Spleen (tissue), 11 donors: ENCODE measurements around the gene SH3RF1. TPM values are rescaled to one million over a fixed set of nuclear protein-coding genes. Genes with fewer than 3 reads are reported as not detected.

ENCODE experiments used
- DNase-seq: peaks from one replicate; pipeline ENCODE4 v3.0.0-alpha.2; 2020
- H3K27ac ChIP-seq, 8 donors: fragments of 200-600 bp; sonication (generic) in 7 of 8; 1 replicate in 4 of 8; 2 replicates in 4 of 8; pipeline versions ENCODE4 v1.5.0 to v1.8.0; 2016 to 2021; ENCODE audit warnings: inconsistent platforms in 4 of 8, mild to moderate bottlenecking in 4 of 8, moderate library complexity in 1 of 8
- H3K27me3 ChIP-seq, 7 donors: fragments of 200-600 bp; sonication (generic) in 6 of 7; replicated peaks in 1 of 7; 1 replicate in 4 of 7; 2 replicates in 3 of 7; pipeline versions ENCODE4 v1.5.0 to v1.8.0; 2016 to 2021; ENCODE audit warnings: inconsistent platforms in 3 of 7, mild to moderate bottlenecking in 1 of 7
- H3K36me3 ChIP-seq, 6 donors: fragments of 200-600 bp; sonication (generic) in 5 of 6; 1 replicate in 4 of 6; 2 replicates in 2 of 6; pipeline versions ENCODE4 v1.5.0 to v1.8.0; 2016 to 2021; ENCODE audit warnings: inconsistent platforms in 2 of 6
- H3K4me1 ChIP-seq, 6 donors: fragments of 200-600 bp; sonication (generic) in 5 of 6; 1 replicate in 3 of 6; 2 replicates in 3 of 6; pipeline versions ENCODE4 v1.5.0 to v1.8.0; 2016 to 2021; ENCODE audit warnings: inconsistent platforms in 3 of 6
- H3K4me3 ChIP-seq, 8 donors: fragments of 200-600 bp; sonication (generic) in 7 of 8; 1 replicate in 4 of 8; 2 replicates in 4 of 8; pipeline versions ENCODE4 v1.5.0 to v1.8.0; 2016 to 2021; ENCODE audit warnings: inconsistent platforms in 4 of 8, mild to moderate bottlenecking in 4 of 8, moderate library complexity in 2 of 8
- H3K9me3 ChIP-seq, 8 donors: fragments of 200-600 bp; sonication (generic) in 7 of 8; 1 replicate in 4 of 8; 2 replicates in 4 of 8; pipeline versions ENCODE4 v1.5.0 to v1.8.0; 2016 to 2021; ENCODE audit warnings: inconsistent platforms in 4 of 8
- POLR2A ChIP-seq, 3 donors: fragments of 450-650 bp; IDR thresholded peaks; one replicate each; pipeline ENCODE4 v1.5.1; 2017; ENCODE audit warnings: antibody characterized with exemption in 3 of 3, mild to moderate bottlenecking in 1 of 3
- POLR2AphosphoS5 ChIP-seq, 3 donors: sonication (generic); formaldehyde crosslinking; IDR thresholded peaks; one replicate each; pipeline ENCODE4 v1.5.1; 2017; ENCODE audit warnings: antibody characterized with exemption in 3 of 3
- WGBS, 5 donors: extraction: QIAGEN DNeasy Blood & Tissue Kit in 3 of 5; methylation state at CpG; one replicate each; pipeline versions ENCODE4 v1.1.5 to v1.1.7; 2013 to 2018; 5-methylcytosine and 5-hydroxymethylcytosine counted together
- intact Hi-C: fragments of 100-400 bp; cut with DNase I; formaldehyde crosslinking; loops from one replicate; pipeline ENCODE4 v1.15.0; 2023; ENCODE audit warnings: low total_unique reads
- polyA plus RNA-seq, 3 donors: library from polyadenylated mRNA; stranded (reverse); fragments of 200-250 nt; gene quantifications; one replicate each; pipeline ENCODE4 v1.2.1, GENCODE V29; 2013
- total RNA-seq, 7 donors: library from RNA; depleted of rRNA in 3 of 7; stranded (reverse); fragments of >200 nt in 3 of 7; fragmentation: NEBNext Ultra II Directional in 4 of 7; extraction: Animal tissue kit (Norgen Biotek cat#: 25700) in 4 of 7; gene quantifications; one replicate each; pipeline versions ENCODE4 v1.1.0 to v1.2.1, GENCODE V29; 2016 to 2021
- TF ChIP-seq, protein P1 (sequence below), 11 experiments: fragments of 200-600 bp in 7 of 11; fragments of 450-650 bp in 4 of 11; sonication (generic) in 4 of 11; IDR thresholded peaks in 8 of 11; conservative IDR thresholded peaks in 3 of 11; 1 replicate in 7 of 11; 2 replicates in 4 of 11; pipeline versions ENCODE4 v1.4.0 to v1.8.0; 2016 to 2021; ENCODE audit warnings: antibody characterized with exemption in 11 of 11, inconsistent platforms in 4 of 11, mild to moderate bottlenecking in 1 of 11
- donor health status: healthy with polysubstance abuse.
- donor health status: DM: no; HTN: no; CAD: no; lungs with moderate emphysema.
- donor health status: DM: no; HTN: no; CAD: no.
- donor health status: Bipolar disorder and iron deficiency.
- donor health status: healthy.
- donor health status: DM: no; HTN: no; CAD: no.
- donor health status: DM: yes; HTN: yes; CAD: no.

The SH3RF1 gene
- total and polyA plus RNA-seq, 10 donors, result 1.1 to 18.6 (median 10.0) TPM

DNA sequence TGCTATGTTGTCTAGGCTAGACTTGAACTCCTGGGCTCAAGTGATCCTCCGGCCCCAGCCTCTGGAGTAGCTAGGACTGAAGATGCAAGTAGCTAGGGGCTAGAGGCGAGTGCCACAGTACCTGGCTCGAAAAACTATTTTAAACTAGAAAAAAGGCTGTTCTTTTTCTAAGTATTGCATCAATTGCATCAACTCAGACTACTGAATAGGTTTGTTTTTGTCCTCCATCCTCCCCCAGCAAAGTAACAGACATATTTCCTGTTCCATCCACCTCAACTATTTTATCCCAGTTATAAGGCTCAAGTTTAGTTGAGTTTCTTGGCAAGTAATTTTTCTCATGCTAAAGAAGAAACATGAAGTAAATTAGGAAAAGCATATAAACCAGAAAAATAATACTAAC lies 4.1 kb downstream of the SH3RF1 start:
- WGBS, 5 donors, result 93 to 97% (median 95%) methylated on average over 3 of the region's 3 CpGs
- Histone ChIP-seq H3K36me3 (peaks cover 0 to 5% (median 0%) of the 10 kb centered on the region in 6 donors), H3K4me1 (peaks cover 3 to 48% (median 28%) of the 10 kb centered on the region in 6 donors), H3K4me3 (no peak overlapping the region), H3K27me3 (peaks cover 0 to 33% (median 0%) of the 10 kb centered on the region in 7 donors), H3K9me3 (no peaks in the 10 kb centered on the region), H3K27ac (no peak overlapping the region)
- intact Hi-C loops, result no loop called here
- DNase-seq, result no peak
- TF ChIP-seq, protein P1, sequence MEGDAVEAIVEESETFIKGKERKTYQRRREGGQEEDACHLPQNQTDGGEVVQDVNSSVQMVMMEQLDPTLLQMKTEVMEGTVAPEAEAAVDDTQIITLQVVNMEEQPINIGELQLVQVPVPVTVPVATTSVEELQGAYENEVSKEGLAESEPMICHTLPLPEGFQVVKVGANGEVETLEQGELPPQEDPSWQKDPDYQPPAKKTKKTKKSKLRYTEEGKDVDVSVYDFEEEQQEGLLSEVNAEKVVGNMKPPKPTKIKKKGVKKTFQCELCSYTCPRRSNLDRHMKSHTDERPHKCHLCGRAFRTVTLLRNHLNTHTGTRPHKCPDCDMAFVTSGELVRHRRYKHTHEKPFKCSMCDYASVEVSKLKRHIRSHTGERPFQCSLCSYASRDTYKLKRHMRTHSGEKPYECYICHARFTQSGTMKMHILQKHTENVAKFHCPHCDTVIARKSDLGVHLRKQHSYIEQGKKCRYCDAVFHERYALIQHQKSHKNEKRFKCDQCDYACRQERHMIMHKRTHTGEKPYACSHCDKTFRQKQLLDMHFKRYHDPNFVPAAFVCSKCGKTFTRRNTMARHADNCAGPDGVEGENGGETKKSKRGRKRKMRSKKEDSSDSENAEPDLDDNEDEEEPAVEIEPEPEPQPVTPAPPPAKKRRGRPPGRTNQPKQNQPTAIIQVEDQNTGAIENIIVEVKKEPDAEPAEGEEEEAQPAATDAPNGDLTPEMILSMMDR (IDR thresholded peaks at IDR 0.05 in 8 of 11, conservative IDR thresholded peaks at IDR 0.05 in 3 of 11), result no peak
- TF ChIP-seq POLR2A (IDR thresholded peaks at IDR 0.05) (no peak), POLR2AphosphoS5 (IDR thresholded peaks at IDR 0.05) (no peak)

DNA sequence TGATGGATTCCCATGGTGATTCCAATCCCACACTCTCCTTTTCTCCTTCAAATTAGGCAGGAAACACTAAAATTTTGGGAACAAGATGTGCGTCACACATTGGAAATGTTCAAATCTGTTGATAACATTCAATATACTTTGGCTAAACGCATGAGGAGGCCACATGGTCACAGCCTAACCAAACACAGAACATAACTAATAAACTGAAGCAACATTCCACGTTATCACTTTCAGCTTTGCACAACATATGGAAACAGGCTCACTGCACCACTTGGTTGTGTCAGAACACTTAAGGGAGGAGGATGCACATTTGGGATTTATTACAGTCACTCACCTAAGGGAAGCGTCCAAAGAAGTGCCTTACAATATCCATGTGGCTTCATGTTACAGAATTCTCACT lies 4.7 kb downstream of the SH3RF1 start:
- TF ChIP-seq, protein P1 (IDR thresholded peaks at IDR 0.05 in 8 of 11, conservative IDR thresholded peaks at IDR 0.05 in 3 of 11), result no peak
- TF ChIP-seq POLR2AphosphoS5 (IDR thresholded peaks at IDR 0.05) (no peak), POLR2A (IDR thresholded peaks at IDR 0.05) (no peak)
- H3K4me3 ChIP-seq, result no peak overlapping the region
- H3K4me1 ChIP-seq, result peaks cover 3 to 44% (median 24%) of the 10 kb centered on the region in 6 donors
- H3K27ac ChIP-seq, result no peak overlapping the region
- no peak for DNase-seq
- H3K9me3 ChIP-seq, result no peaks in the 10 kb centered on the region
- WGBS, 5 donors, result 83 to 91% (median 88%) methylated on average over 4 of the region's 4 CpGs
- peaks cover 0 to 5% (median 0%) of the 10 kb centered on the region in 6 donors for H3K36me3 ChIP-seq
- intact Hi-C loops, result no loop called here
- H3K27me3 ChIP-seq, result peaks cover 0 to 27% (median 0%) of the 10 kb centered on the region in 7 donors

GRCh38 chr4:169263791-169264392 lies 6.9 kb downstream of the SH3RF1 start:
- peaks cover 0 to 5% (median 0%) of the 10 kb centered on the region in 6 donors for H3K36me3 ChIP-seq
- no peak overlapping the region for H3K4me3 ChIP-seq
- DNase-seq, result no peak
- peaks cover 0 to 39% (median 11%) of the 10 kb centered on the region in 6 donors for H3K4me1 ChIP-seq
- H3K9me3 ChIP-seq, result no peaks in the 10 kb centered on the region
- no peak overlapping the region for H3K27ac ChIP-seq
- intact Hi-C loops, result no loop called here
- peaks cover 0 to 5% (median 0%) of the 10 kb centered on the region in 7 donors for H3K27me3 ChIP-seq
- TF ChIP-seq POLR2AphosphoS5 (IDR thresholded peaks at IDR 0.05) (no peak), POLR2A (IDR thresholded peaks at IDR 0.05) (no peak)
- TF ChIP-seq, protein P1 (IDR thresholded peaks at IDR 0.05 in 8 of 11, conservative IDR thresholded peaks at IDR 0.05 in 3 of 11), result no peak
- 69 to 100% (median 83%) methylated on average over 1 of the region's 1 CpG for WGBS, 5 donors

- H3K4me3 ChIP-seq, result no peak overlapping the region
- no peak for DNase-seq
- H3K9me3 ChIP-seq, result no peaks in the 10 kb centered on the region
- no peak for TF ChIP-seq POLR2A (IDR thresholded peaks at IDR 0.05)
- TF ChIP-seq, protein P1 (IDR thresholded peaks at IDR 0.05 in 8 of 11, conservative IDR thresholded peaks at IDR 0.05 in 3 of 11), result no peak
- TF ChIP-seq POLR2AphosphoS5 (IDR thresholded peaks at IDR 0.05), result no peak
- H3K27me3 ChIP-seq, result no peaks in the 10 kb centered on the region
- H3K27ac ChIP-seq, result no peak overlapping the region
- H3K4me1 ChIP-seq, result peaks cover 3 to 44% (median 22%) of the 10 kb centered on the region in 6 donors
- peaks cover 0 to 5% (median 0%) of the 10 kb centered on the region in 6 donors for H3K36me3 ChIP-seq
- 38 to 63% (median 58%) methylated on average over 6 of the region's 6 CpGs for WGBS, 5 donors
- intact Hi-C loops, result no loop called here
Measured at GRCh38 chr4:169260217-169260866, 10.4 kb downstream of the SH3RF1 start.
